GM12892 (cell line): ENCODE results near the gene ANKFN1.

Experiments
- POLR2A ChIP-seq: IDR thresholded peaks from 2 replicates; pipeline ENCODE4 v1.6.1; 2011; ENCODE audit warnings: low read depth, low read length, control low read depth
- POLR2AphosphoS5 ChIP-seq: IDR thresholded peaks from 2 replicates; pipeline ENCODE4 v1.6.1; 2011; ENCODE audit warnings: low read depth, low read length, control low read depth
- TAF1 ChIP-seq: IDR thresholded peaks from 2 replicates; pipeline ENCODE4 v1.6.1; 2011; ENCODE audit warnings: low read depth, mild to moderate bottlenecking, control low read depth, low read length, borderline replicate concordance

GRCh38 chr17:56407086-56407485, 253.8 kb downstream of the ANKFN1 start:
- TF ChIP-seq TAF1 (no peak), POLR2A (no peak), POLR2AphosphoS5 (no peak)
